Measurements from ENCODE around the gene PDZD2. TPM values are rescaled to one million over a fixed set of nuclear protein-coding genes. Genes with fewer than 3 reads are reported as not detected.

PDZD2 gene
- total RNA-seq, 3 donors from 2014 or later (not counting 1 experiment from before 2014, with no cell fraction given), result 0.50 to 1.3 (median 0.66) TPM

DNA sequence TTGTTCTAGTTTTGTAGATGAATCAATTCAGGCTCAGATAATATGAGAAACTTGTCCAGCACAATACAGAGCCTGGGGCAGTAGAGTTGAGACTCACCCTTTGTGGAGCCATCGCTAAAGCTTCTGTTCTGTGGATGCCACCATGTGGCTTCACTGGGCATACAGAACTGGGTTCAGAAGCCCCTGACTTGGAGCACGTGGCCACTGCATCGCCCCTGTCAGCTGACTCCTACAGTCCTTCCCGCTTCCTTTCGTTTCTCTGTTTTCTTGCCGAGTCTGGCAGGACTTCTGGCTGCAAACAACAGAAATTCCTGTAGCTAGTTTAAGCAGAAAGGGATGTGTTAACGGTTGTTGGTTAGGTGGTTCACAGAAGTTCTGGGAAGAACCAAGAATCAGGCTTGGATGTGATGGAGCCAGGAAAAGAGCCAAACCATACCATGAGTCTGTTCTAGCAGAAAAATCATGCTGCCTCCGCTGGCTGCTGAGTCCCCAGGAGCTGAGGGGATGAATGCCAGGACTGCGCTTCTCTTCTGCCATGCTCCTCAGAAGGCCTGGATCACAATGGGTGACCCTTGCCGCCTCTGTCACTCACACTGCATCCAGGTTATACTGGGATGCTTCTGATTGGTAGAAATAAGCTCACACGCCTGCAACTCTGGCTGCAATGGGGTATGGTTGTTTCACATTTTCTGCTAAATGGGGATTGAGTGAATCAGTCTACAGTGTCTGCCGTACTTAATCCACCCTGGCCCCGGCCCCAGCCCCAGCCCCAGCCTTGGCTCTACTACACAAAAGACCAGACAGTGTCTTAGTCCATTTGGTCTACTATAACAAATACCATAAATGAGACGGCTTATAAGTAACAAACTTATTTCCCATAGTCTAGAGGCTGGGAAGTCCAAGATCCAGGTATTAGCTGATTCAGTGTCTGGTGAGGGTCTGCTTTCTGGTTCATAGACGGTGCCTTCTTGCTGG lies 272.6 kb downstream of the PDZD2 start:
- no peak overlapping the region for H3K4me3 ChIP-seq (ENCODE audit: low read length)
- H3K27me3 ChIP-seq (ENCODE audit: control insufficient read depth, insufficient read depth, low read length), result no peaks in the 10 kb centered on the region
- H3K36me3 ChIP-seq (ENCODE audit: control insufficient read depth, insufficient read depth, low read length), result no peaks in the 10 kb centered on the region
- H3K4me1 ChIP-seq (ENCODE audit: control insufficient read depth, insufficient read depth, low read length), result no peaks in the 10 kb centered on the region
- Mint-ChIP-seq H3K36me3 (no peaks in the 10 kb centered on the region), H3K9me3 (no peaks in the 10 kb centered on the region), H3K27me3 (ENCODE audit: low read depth in 2 of 2) (no peaks in the 10 kb centered on the region), H3K4me1 (no peaks in the 10 kb centered on the region), H3K27ac (no peak overlapping the region), H3K4me3 (no peak overlapping the region)
- 90% methylated on average over 14 of the region's 15 CpGs for whole genome bisulfite sequencing (ENCODE audit: insufficient coverage)
- TF ChIP-seq, protein P1, sequence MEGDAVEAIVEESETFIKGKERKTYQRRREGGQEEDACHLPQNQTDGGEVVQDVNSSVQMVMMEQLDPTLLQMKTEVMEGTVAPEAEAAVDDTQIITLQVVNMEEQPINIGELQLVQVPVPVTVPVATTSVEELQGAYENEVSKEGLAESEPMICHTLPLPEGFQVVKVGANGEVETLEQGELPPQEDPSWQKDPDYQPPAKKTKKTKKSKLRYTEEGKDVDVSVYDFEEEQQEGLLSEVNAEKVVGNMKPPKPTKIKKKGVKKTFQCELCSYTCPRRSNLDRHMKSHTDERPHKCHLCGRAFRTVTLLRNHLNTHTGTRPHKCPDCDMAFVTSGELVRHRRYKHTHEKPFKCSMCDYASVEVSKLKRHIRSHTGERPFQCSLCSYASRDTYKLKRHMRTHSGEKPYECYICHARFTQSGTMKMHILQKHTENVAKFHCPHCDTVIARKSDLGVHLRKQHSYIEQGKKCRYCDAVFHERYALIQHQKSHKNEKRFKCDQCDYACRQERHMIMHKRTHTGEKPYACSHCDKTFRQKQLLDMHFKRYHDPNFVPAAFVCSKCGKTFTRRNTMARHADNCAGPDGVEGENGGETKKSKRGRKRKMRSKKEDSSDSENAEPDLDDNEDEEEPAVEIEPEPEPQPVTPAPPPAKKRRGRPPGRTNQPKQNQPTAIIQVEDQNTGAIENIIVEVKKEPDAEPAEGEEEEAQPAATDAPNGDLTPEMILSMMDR (IDR thresholded peaks at IDR 0.05), result no peak
- intact Hi-C loops (cut with micrococcal nuclease), result no loop called here
- no peaks in the 10 kb centered on the region for H3K9me3 ChIP-seq (ENCODE audit: control insufficient read depth, insufficient read depth, low read length)
- no peak overlapping the region for H3K27ac ChIP-seq (ENCODE audit: low read length)
- no peak for DNase-seq
- no peak for ATAC-seq

DNA sequence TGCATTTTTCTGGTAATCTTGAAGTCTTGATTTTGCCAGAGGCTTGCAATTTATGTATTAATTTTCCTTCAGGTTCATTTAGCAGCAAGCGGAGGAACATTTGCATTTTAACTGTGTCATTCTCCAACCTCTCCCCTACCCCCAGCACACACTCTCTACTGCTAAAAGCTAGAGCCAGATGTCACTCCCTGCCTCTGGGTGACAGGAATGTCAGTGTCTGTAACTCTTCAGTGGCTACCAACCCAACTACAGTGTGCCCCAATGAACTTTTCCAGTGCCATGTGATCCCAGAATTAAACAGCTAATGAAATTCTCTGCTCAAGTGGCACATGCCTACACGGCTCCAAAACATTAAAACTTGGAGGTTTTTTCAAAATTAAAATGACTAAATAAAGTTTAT lies 274.9 kb downstream of the PDZD2 start:
- Histone ChIP-seq H3K36me3 (ENCODE audit: control insufficient read depth, insufficient read depth, low read length) (no peaks in the 10 kb centered on the region), H3K4me1 (ENCODE audit: control insufficient read depth, insufficient read depth, low read length) (no peaks in the 10 kb centered on the region), H3K9me3 (ENCODE audit: control insufficient read depth, insufficient read depth, low read length) (no peaks in the 10 kb centered on the region), H3K27ac (ENCODE audit: low read length) (no peak overlapping the region), H3K27me3 (ENCODE audit: control insufficient read depth, insufficient read depth, low read length) (no peaks in the 10 kb centered on the region), H3K4me3 (ENCODE audit: low read length) (no peak overlapping the region)
- H3K27ac Mint-ChIP-seq, result no peak overlapping the region
- intact Hi-C loops (cut with micrococcal nuclease), result no loop called here
- H3K4me1 Mint-ChIP-seq, result no peaks in the 10 kb centered on the region
- no peaks in the 10 kb centered on the region for H3K27me3 Mint-ChIP-seq (ENCODE audit: low read depth in 2 of 2)
- 100% methylated on average over 2 of the region's 2 CpGs for WGBS (ENCODE audit: insufficient coverage)
- H3K36me3 Mint-ChIP-seq, result no peaks in the 10 kb centered on the region
- DNase-seq (no peak), ATAC-seq (no peak)
- TF ChIP-seq, protein P1 (IDR thresholded peaks at IDR 0.05), result no peak
- H3K4me3 Mint-ChIP-seq, result no peak overlapping the region
- H3K9me3 Mint-ChIP-seq, result no peaks in the 10 kb centered on the region

DNA sequence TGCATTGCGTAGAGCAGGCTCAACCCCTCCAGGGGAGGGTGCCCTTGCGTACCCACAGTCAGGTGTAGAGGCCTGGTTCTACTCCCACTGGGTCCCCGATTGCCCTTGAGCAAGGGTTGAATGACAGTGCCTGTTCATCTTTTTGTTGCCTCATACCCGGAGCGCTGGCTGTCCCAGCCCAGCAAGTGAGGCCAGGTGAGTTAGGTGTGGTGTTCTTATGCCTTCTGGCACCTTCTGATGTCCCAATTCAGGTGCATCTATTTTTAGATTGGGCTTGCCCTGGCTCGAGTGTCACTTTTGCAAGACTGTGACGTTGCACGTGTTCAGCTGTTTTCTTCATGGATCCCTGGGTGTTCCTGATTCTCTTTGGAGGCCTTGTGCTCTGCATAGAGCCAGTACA lies 277.4 kb downstream of the PDZD2 start:
- Mint-ChIP-seq H3K4me1 (no peaks in the 10 kb centered on the region), H3K4me3 (no peak overlapping the region), H3K27me3 (ENCODE audit: low read depth in 2 of 2) (peaks cover 0 to 2% of the 10 kb centered on the region in 2 donors), H3K36me3 (no peaks in the 10 kb centered on the region), H3K27ac (no peak overlapping the region), H3K9me3 (no peaks in the 10 kb centered on the region)
- no peak overlapping the region for H3K27ac ChIP-seq (ENCODE audit: low read length)
- 91% methylated on average over 8 of the region's 8 CpGs for WGBS (ENCODE audit: insufficient coverage)
- H3K27me3 ChIP-seq (ENCODE audit: control insufficient read depth, insufficient read depth, low read length), result no peaks in the 10 kb centered on the region
- H3K36me3 ChIP-seq (ENCODE audit: control insufficient read depth, insufficient read depth, low read length), result no peaks in the 10 kb centered on the region
- TF ChIP-seq, protein P1 (IDR thresholded peaks at IDR 0.05), result no peak
- intact Hi-C loops (cut with micrococcal nuclease), result no loop called here
- H3K4me3 ChIP-seq (ENCODE audit: low read length), result no peak overlapping the region
- ATAC-seq (no peak), DNase-seq (no peak)
- no peaks in the 10 kb centered on the region for H3K4me1 ChIP-seq (ENCODE audit: control insufficient read depth, insufficient read depth, low read length)
- no peaks in the 10 kb centered on the region for H3K9me3 ChIP-seq (ENCODE audit: control insufficient read depth, insufficient read depth, low read length)

All from natural killer cell (primary cell).